BE2C (cell line): Measurements from ENCODE around the gene DBNDD2.
A peak's percentile ranks its signal among the peaks of the same experiment; 100 is the strongest.

Source experiments
- DNase-seq: peaks from one replicate; pipeline ENCODE4 v3.0.0-alpha.2; 2020
- H3K27me3 ChIP-seq: fragments of 250-450 bp; sonication (Bioruptor Pico); 2 replicates; pipeline ENCODE4 v1.5.1; 2020; ENCODE audit warnings: mild to moderate bottlenecking
- H3K36me3 ChIP-seq: fragments of 250-450 bp; sonication (Bioruptor Pico); 2 replicates; pipeline ENCODE4 v1.5.1; 2020; ENCODE audit warnings: mild to moderate bottlenecking
- H3K4me1 ChIP-seq: fragments of 250-450 bp; sonication (Bioruptor Pico); 2 replicates; pipeline ENCODE4 v1.5.1; 2020
- H3K4me3 ChIP-seq: 2 replicates; pipeline ENCODE4 v1.5.1; 2011; ENCODE audit warnings: low read depth, low read length
- H3K9me3 ChIP-seq: fragments of 250-450 bp; sonication (Bioruptor Pico); 2 replicates; pipeline ENCODE4 v1.5.1; 2020
- TF ChIP-seq, protein P1 (sequence below): IDR thresholded peaks from 2 replicates; pipeline ENCODE4 v1.5.1; 2012; ENCODE audit warnings: mild to moderate bottlenecking, low read depth, low read length

The DBNDD2 gene

DNA sequence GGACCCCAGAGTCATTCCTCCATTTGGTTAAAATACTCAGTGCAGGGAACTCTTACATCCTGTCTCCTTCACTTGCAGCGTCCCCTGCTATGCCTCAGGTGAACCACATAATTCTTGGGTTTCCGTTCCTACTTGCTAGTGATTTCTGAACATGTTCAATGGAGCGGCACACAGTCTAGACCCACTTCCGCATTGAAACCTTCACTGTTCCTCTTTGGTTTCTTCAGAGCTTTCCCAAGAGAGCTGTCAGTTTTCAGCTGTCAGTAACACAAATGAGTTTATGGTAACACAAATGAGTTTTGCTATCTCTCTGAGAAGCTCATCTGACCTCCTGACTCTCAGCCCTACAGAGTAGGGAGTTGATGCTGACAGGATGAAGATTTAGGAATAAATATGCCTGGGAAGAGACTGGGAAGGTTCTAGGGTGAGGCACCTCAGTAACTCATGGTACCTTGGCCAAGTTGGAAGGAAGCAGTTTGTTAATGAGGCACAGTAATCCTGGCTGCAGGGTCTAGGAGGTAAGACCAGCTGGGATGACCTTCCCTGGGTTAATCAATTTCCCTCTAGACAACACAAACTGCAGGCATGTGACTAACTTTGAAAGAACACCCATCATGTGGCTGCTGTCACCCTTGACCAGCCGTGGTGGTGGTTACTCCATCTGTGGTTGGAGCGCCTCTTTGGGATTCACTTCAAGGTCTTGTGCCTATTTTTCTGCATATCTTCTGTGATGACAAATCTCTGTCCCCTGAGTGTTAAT lies 39.7 kb upstream of the DBNDD2 start:
- no peaks in the 10 kb centered on the region for H3K4me1 ChIP-seq
- H3K4me3 ChIP-seq = no peak overlapping the region
- peaks cover 10% of the 10 kb centered on the region for H3K36me3 ChIP-seq
- TF ChIP-seq, protein P1, sequence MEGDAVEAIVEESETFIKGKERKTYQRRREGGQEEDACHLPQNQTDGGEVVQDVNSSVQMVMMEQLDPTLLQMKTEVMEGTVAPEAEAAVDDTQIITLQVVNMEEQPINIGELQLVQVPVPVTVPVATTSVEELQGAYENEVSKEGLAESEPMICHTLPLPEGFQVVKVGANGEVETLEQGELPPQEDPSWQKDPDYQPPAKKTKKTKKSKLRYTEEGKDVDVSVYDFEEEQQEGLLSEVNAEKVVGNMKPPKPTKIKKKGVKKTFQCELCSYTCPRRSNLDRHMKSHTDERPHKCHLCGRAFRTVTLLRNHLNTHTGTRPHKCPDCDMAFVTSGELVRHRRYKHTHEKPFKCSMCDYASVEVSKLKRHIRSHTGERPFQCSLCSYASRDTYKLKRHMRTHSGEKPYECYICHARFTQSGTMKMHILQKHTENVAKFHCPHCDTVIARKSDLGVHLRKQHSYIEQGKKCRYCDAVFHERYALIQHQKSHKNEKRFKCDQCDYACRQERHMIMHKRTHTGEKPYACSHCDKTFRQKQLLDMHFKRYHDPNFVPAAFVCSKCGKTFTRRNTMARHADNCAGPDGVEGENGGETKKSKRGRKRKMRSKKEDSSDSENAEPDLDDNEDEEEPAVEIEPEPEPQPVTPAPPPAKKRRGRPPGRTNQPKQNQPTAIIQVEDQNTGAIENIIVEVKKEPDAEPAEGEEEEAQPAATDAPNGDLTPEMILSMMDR = no peak
- no peaks in the 10 kb centered on the region for H3K9me3 ChIP-seq
- H3K27me3 ChIP-seq = no peaks in the 10 kb centered on the region
- DNase-seq = no peak

DNA sequence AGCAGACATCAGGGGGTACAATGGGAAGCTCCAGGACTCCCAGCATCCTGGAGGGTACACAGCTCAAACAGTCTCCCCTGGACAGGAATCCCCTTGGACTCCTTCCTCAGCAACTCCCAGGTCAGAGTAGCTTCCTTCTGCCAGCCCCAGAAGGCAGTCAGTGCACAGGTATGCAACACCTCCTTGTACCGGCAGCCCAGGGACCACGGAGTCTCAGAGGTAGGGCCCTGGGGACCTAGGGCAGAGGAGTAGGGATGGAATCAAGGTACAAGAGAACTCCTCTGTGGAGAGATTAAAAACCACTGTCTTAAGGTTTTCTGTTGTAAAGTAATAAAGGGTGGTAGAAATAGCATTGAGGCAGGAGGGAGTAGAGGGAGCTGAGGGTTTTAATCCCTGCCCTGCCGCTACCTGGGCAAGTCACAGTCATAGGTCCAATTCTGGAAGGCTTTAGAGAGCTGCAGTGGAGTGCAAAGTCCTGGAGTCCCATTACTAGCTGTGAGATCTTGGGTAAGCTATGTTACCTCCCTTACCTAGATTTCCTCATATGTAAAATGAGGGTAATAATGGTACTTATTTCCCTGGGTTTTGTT lies 37.4 kb upstream of the DBNDD2 start:
- DNase-seq = no peak
- TF ChIP-seq, protein P1 = no peak
- no peaks in the 10 kb centered on the region for H3K4me1 ChIP-seq
- H3K4me3 ChIP-seq = no peak overlapping the region
- no peaks in the 10 kb centered on the region for H3K27me3 ChIP-seq
- peaks cover 10% of the 10 kb centered on the region for H3K36me3 ChIP-seq
- H3K9me3 ChIP-seq = no peaks in the 10 kb centered on the region

DNA sequence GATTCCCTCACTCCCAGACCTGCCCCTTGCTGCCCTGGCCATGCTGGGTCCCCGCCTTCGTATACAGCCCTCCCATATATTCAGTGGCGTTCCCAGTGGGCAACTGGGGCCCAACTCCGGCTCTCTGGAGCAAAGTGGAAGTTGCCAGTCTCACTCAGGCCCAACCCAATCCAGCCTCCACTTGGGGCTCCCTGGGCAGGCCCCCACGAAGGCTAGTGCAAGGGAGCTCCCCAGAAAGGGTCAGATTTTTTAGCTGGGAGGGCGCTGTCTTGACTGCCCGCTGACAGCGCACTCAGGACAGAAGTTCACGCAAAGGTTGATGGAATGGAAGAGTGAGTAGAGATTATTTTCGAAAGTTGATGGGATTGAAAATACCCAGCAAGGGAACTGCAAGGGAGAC lies 35.8 kb upstream of the DBNDD2 start:
- Histone ChIP-seq H3K36me3 (peaks cover 5% of the 10 kb centered on the region), H3K9me3 (no peaks in the 10 kb centered on the region), H3K4me1 (no peaks in the 10 kb centered on the region), H3K27me3 (no peaks in the 10 kb centered on the region), H3K4me3 (no peak overlapping the region)
- TF ChIP-seq, protein P1 = no peak
- no peak for DNase-seq

DNA sequence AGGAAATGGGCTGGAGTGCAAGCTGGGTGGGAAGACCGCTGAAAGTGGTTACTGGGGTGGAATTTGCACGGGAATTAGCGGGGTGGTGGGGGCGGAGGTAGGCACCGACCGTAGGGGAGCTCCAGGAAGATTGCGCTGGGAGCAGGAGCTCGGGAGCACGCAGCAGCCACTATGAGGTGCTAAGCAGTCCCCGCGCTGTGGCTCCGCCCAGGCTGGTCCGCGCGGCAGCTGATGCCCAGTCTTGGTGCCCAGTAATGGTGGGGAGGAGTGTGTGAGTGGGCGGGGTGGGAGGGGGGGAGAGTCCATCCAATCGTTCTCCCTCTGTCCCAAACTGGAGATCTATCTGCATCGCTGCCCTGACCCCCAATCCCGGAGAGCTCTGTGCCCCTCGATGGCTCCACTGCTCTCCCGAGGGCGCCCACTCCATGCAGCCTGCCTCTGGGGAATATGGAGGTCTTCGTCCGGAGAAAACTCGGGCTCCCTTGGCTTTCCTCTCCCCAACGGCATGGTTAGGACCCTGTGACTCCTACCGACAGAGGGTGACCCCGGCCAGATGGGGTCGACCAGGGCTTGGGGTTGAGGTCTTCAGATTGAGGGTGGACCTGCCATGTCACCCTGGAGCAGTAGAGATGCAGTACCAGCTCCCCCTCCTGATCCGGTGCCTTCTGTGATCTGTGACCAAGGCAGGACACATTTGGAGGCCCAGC lies 35.3 kb upstream of the DBNDD2 start:
- H3K9me3 ChIP-seq = no peaks in the 10 kb centered on the region
- peak; percentile 35 for DNase-seq
- peak overlapping the region; percentile 65 for H3K4me3 ChIP-seq
- no peaks in the 10 kb centered on the region for H3K27me3 ChIP-seq
- TF ChIP-seq, protein P1 = no peak
- H3K4me1 ChIP-seq = no peaks in the 10 kb centered on the region
- H3K36me3 ChIP-seq = peaks cover 5% of the 10 kb centered on the region; the same call in 1 of the 2 replicates

DNA sequence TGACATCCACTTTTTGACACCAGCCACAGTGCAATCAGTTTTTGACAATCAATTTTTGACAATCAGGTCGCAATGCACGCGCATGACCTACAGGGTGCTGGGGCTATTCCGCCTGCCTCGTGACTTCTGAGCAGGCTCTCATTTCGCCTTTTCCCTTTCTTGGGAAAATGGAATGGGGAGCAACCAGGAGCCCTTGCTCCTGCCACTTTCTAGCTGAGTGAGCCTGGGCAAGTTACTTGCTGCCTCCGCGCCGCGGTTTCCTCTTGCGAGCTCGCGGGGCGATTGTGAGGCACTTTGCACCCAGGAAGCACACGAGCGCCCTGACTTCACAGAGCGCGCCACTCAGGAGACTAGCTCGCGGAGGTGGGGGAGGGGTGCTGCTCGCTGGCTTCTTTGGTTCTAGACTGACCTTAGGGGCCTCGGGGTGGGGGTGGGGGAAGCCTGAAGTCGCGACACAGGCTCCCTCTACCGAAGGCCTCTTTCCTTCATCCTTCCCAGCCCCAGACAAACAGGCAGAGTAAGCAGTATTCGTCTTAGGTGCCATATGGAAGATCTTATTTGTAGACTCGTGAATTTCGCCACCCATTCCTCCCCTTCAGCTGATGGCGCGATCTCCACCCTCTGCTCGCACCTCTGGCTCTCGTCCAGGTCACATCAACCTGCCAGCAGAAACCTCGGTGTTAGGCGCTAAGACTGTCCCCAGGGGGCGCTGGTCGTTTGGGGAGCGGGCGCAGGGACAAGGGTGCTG lies 34.6 kb upstream of the DBNDD2 start:
- TF ChIP-seq, protein P1 = peak; percentile 91
- H3K4me1 ChIP-seq = no peaks in the 10 kb centered on the region
- no peaks in the 10 kb centered on the region for H3K9me3 ChIP-seq
- no peaks in the 10 kb centered on the region for H3K27me3 ChIP-seq
- peak overlapping the region; percentile 65 for H3K4me3 ChIP-seq
- peak; percentile 90 for DNase-seq
- H3K36me3 ChIP-seq = peaks cover 2% of the 10 kb centered on the region; the same call in 1 of the 2 replicates
